GM12878 (cell line): ENCODE data around the gene AP2A2. TPM values are rescaled to one million over a fixed set of nuclear protein-coding genes. Genes with fewer than 3 reads are reported as not detected.

Source experiments
- BACH1 ChIP-seq: fragments of 450-650 bp; IDR thresholded peaks from 2 replicates; pipeline ENCODE4 v1.6.1; 2017; ENCODE audit warnings: mild to moderate bottlenecking, borderline replicate concordance
- HDGF ChIP-seq: fragments of 450-650 bp; IDR thresholded peaks from 2 replicates; pipeline ENCODE4 v1.6.1; 2016; ENCODE audit warnings: antibody characterized with exemption
- IKZF1 ChIP-seq: fragments of 450-650 bp; conservative IDR thresholded peaks from 2 replicates; pipeline ENCODE4 v1.6.1; 2017; ENCODE audit warnings: antibody characterized with exemption, mild to moderate bottlenecking
- KLF5 ChIP-seq: fragments of 450-650 bp; IDR thresholded peaks from 2 replicates; pipeline ENCODE4 v1.6.1; 2014; ENCODE audit warnings: mild to moderate bottlenecking; ENCODE audit not compliant: partially characterized antibody
- MTA2 ChIP-seq: fragments of 450-650 bp; IDR thresholded peaks from 2 replicates; pipeline ENCODE4 v1.6.1; 2016; ENCODE audit warnings: low read depth, mild to moderate bottlenecking, moderate library complexity
- MTA3 ChIP-seq: IDR thresholded peaks from 2 replicates; pipeline ENCODE4 v1.6.1; 2012; ENCODE audit warnings: low read length, inconsistent platforms, borderline replicate concordance
- NFIC ChIP-seq: IDR thresholded peaks from 2 replicates; pipeline ENCODE4 v1.6.1; 2012; ENCODE audit warnings: low read depth, mild to moderate bottlenecking, inconsistent platforms, low read length, moderate library complexity
- POLR2AphosphoS2 ChIP-seq: IDR thresholded peaks from 2 replicates; pipeline ENCODE4 v1.6.1; 2011; ENCODE audit warnings: low read depth, mild to moderate bottlenecking, low read length, improper control_type of control experiment, moderate library complexity
- SMARCA5 ChIP-seq: fragments of 450-650 bp; IDR thresholded peaks from 2 replicates; pipeline ENCODE4 v1.6.1; 2017; ENCODE audit warnings: mild to moderate bottlenecking
- ZZZ3 ChIP-seq: IDR thresholded peaks from 2 replicates; pipeline ENCODE4 v1.6.1; 2011; ENCODE audit warnings: low read depth; ENCODE audit not compliant: control insufficient read depth, insufficient read length
- polyA plus RNA-seq, 11 experiments: library from polyadenylated mRNA; depleted of rRNA in 4 of 11; unstranded in 6 of 11; stranded (reverse) in 5 of 11; fragments of >200 nt; fragmentation: Nextera tagmentation in 4 of 11; fragmentation: Illumina TruSeq in 1 of 11; extraction: Ambion mirVana in 4 of 11; extraction: Trizol in 1 of 11; gene quantifications; 1 replicate in 1 of 11; 2 replicates in 10 of 11; pipeline versions ENCODE4 v1.2.1 to v1.2.3, GENCODE V29; 2011 to 2016; ENCODE audit warnings: inconsistent platforms in 2 of 11, missing spikeins in 2 of 11, low read depth in 1 of 11
- total RNA-seq, 4 experiments: library from RNA; depleted of rRNA in 3 of 4; stranded (reverse); fragments of >200 nt in 3 of 4; fragmentation: Illumina TruSeq in 1 of 4; extraction: Trizol in 1 of 4; gene quantifications; 2 replicates each; pipeline versions ENCODE4 v1.2.1 to v1.2.3, GENCODE V29; 2013 to 2021
- TF ChIP-seq, protein P1 (sequence below): fragments of 450-650 bp; IDR thresholded peaks from 2 replicates; pipeline ENCODE4 v1.6.1; 2017; ENCODE audit warnings: antibody characterized with exemption, mild to moderate bottlenecking, moderate library complexity
- TF ChIP-seq, protein P2 (sequence below): fragments of 450-650 bp; formaldehyde crosslinking; IDR thresholded peaks from 2 replicates; pipeline ENCODE4 v1.4.0; 2020; ENCODE audit warnings: mild to moderate bottlenecking, moderate library complexity

The AP2A2 gene
- total and polyA plus RNA-seq, 10 of the 15 experiments (the other 5 are each of a cell fraction or from before 2014, with no cell fraction given) = 0.58 to 48.8 (median 18.2) TPM

- TF ChIP-seq, protein P1, sequence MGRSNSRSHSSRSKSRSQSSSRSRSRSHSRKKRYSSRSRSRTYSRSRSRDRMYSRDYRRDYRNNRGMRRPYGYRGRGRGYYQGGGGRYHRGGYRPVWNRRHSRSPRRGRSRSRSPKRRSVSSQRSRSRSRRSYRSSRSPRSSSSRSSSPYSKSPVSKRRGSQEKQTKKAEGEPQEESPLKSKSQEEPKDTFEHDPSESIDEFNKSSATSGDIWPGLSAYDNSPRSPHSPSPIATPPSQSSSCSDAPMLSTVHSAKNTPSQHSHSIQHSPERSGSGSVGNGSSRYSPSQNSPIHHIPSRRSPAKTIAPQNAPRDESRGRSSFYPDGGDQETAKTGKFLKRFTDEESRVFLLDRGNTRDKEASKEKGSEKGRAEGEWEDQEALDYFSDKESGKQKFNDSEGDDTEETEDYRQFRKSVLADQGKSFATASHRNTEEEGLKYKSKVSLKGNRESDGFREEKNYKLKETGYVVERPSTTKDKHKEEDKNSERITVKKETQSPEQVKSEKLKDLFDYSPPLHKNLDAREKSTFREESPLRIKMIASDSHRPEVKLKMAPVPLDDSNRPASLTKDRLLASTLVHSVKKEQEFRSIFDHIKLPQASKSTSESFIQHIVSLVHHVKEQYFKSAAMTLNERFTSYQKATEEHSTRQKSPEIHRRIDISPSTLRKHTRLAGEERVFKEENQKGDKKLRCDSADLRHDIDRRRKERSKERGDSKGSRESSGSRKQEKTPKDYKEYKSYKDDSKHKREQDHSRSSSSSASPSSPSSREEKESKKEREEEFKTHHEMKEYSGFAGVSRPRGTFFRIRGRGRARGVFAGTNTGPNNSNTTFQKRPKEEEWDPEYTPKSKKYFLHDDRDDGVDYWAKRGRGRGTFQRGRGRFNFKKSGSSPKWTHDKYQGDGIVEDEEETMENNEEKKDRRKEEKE = no peak
- TF ChIP-seq HDGF (no peak), ZZZ3 (no peak), KLF5 (no peak), MTA3 (no peak), IKZF1 (no peak), NFIC (no peak), POLR2AphosphoS2 (no peak), BACH1 (no peak), MTA2 (no peak), SMARCA5 (no peak)
- TF ChIP-seq, protein P2, sequence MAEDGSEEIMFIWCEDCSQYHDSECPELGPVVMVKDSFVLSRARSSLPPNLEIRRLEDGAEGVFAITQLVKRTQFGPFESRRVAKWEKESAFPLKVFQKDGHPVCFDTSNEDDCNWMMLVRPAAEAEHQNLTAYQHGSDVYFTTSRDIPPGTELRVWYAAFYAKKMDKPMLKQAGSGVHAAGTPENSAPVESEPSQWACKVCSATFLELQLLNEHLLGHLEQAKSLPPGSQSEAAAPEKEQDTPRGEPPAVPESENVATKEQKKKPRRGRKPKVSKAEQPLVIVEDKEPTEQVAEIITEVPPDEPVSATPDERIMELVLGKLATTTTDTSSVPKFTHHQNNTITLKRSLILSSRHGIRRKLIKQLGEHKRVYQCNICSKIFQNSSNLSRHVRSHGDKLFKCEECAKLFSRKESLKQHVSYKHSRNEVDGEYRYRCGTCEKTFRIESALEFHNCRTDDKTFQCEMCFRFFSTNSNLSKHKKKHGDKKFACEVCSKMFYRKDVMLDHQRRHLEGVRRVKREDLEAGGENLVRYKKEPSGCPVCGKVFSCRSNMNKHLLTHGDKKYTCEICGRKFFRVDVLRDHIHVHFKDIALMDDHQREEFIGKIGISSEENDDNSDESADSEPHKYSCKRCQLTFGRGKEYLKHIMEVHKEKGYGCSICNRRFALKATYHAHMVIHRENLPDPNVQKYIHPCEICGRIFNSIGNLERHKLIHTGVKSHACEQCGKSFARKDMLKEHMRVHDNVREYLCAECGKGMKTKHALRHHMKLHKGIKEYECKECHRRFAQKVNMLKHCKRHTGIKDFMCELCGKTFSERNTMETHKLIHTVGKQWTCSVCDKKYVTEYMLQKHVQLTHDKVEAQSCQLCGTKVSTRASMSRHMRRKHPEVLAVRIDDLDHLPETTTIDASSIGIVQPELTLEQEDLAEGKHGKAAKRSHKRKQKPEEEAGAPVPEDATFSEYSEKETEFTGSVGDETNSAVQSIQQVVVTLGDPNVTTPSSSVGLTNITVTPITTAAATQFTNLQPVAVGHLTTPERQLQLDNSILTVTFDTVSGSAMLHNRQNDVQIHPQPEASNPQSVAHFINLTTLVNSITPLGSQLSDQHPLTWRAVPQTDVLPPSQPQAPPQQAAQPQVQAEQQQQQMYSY (CRISPR knock-in tag) = no peak
These were observed 110.1 kb downstream of the AP2A2 start (continued) for GRCh38 chr11:1035577-1036283.
